IMR-90 (cell line): ENCODE data around the gene TSPAN17. TPM values are rescaled to one million over a fixed set of nuclear protein-coding genes. Genes with fewer than 3 reads are reported as not detected.

ENCODE experiments used
- ATAC-seq: fragments of 200-7000 bp; cut with Tn5 transposase; 2 replicates; pipeline ENCODE4 v1.9.1; 2020; ENCODE audit warnings: low read depth, mild to moderate bottlenecking, moderate library complexity
- BruUV-seq: library from RNA; stranded (reverse); fragments of 400-500 nt; replicated peaks from 2 replicates; lab custom pipeline; 2021; lab: Mats Ljungman, UMichigan
- CTCF ChIA-PET: fragments of 300-600 bp; formaldehyde crosslinking; extraction: SDS; loops from one replicate; lab custom pipeline; 2021; ENCODE audit warnings: antibody characterized with exemption; lab: Yijun Ruan, JAX
- POLR2A ChIA-PET: fragments of 300-600 bp; sonication (Branson Sonifier 250); formaldehyde crosslinking; loops from one replicate; lab custom pipeline; 2022; ENCODE audit warnings: antibody characterized with exemption; ENCODE audit not compliant: unreplicated experiment; lab: Charles Lee
- DNase-seq: peaks from one replicate; pipeline ENCODE4 v3.0.0; 2013
- H2AFZ ChIP-seq: replicated peaks from 2 replicates; pipeline ENCODE3; 2013; ENCODE audit warnings: low read length, mild to moderate bottlenecking; ENCODE audit not compliant: poor library complexity
- H2AK5ac ChIP-seq: 2 replicates; pipeline ENCODE4 v1.6.1; 2013; ENCODE audit warnings: low read depth, low read length, inconsistent platforms
- H2AK9ac ChIP-seq: replicated peaks from 2 replicates; pipeline ENCODE3; 2013; ENCODE audit warnings: mild to moderate bottlenecking, low read depth, low read length, moderate library complexity; ENCODE audit not compliant: poor library complexity
- H2BK120ac ChIP-seq: 2 replicates; pipeline ENCODE4 v1.6.1; 2013; ENCODE audit warnings: low read depth, low read length, inconsistent platforms
- H2BK15ac ChIP-seq: 3 replicates; pipeline ENCODE4 v1.6.1; 2013; ENCODE audit warnings: low read depth, low read length, inconsistent platforms
- H2BK20ac ChIP-seq: 2 replicates; pipeline ENCODE4 v1.6.1; 2013; ENCODE audit warnings: low read depth, mild to moderate bottlenecking, inconsistent platforms, low read length, moderate library complexity
- H2BK5ac ChIP-seq: 2 replicates; pipeline ENCODE4 v1.6.1; 2013; ENCODE audit warnings: mild to moderate bottlenecking, low read depth, low read length, inconsistent platforms; ENCODE audit not compliant: poor library complexity, severe bottlenecking
- H3K14ac ChIP-seq: replicated peaks from 2 replicates; pipeline ENCODE4 v1.6.1; 2013; ENCODE audit warnings: low read depth, low read length, inconsistent platforms
- H3K18ac ChIP-seq: 2 replicates; pipeline ENCODE4 v1.6.1; 2013; ENCODE audit warnings: low read depth, low read length, control low read depth
- H3K23ac ChIP-seq: 2 replicates; pipeline ENCODE4 v1.6.1; 2013; ENCODE audit warnings: low read depth, low read length, inconsistent platforms
- H3K27ac ChIP-seq: 2 replicates; pipeline ENCODE4 v1.5.1; 2013; ENCODE audit warnings: mild to moderate bottlenecking, control low read depth, low read length; ENCODE audit not compliant: insufficient read depth
- H3K27me3 ChIP-seq: 2 replicates; pipeline ENCODE4 v1.6.1; 2013; ENCODE audit warnings: low read length; ENCODE audit not compliant: control insufficient read depth, insufficient read depth
- H3K36me3 ChIP-seq: 2 replicates; pipeline ENCODE4 v1.6.1; 2013; ENCODE audit warnings: low read length, mixed read lengths; ENCODE audit not compliant: control insufficient read depth, insufficient read depth
- H3K4ac ChIP-seq: 2 replicates; pipeline ENCODE4 v1.6.1; 2013; ENCODE audit warnings: low read depth, low read length, inconsistent platforms
- H3K4me1 ChIP-seq: 2 replicates; pipeline ENCODE4 v1.6.1; 2013; ENCODE audit warnings: low read length, mixed read lengths; ENCODE audit not compliant: control insufficient read depth, insufficient read depth
- H3K4me2 ChIP-seq: 2 replicates; pipeline ENCODE4 v1.6.1; 2013; ENCODE audit warnings: low read depth, mild to moderate bottlenecking, control low read depth, low read length, moderate library complexity
- H3K4me3 ChIP-seq: 2 replicates; pipeline ENCODE4 v1.5.1; 2013; ENCODE audit warnings: low read depth, mild to moderate bottlenecking, control low read depth, low read length, moderate library complexity; ENCODE audit not compliant: insufficient read depth
- H3K56ac ChIP-seq: 2 replicates; pipeline ENCODE4 v1.6.1; 2013; ENCODE audit warnings: low read length, inconsistent platforms; ENCODE audit not compliant: insufficient read depth; ENCODE audit errors: extremely low read depth
- H3K79me1 ChIP-seq, 2 experiments: 2 replicates each; pipeline ENCODE4 v1.6.1; 2013; ENCODE audit warnings: low read length in 2 of 2, inconsistent platforms in 1 of 2, low read depth in 1 of 2
- H3K9ac ChIP-seq: 2 replicates; pipeline ENCODE4 v1.6.1; 2013; ENCODE audit warnings: low read depth, low read length, control low read depth
- H3K9me1 ChIP-seq: 2 replicates; pipeline ENCODE4 v1.6.1; 2013; ENCODE audit warnings: low read length, inconsistent platforms; ENCODE audit not compliant: insufficient read depth
- H3K9me3 ChIP-seq: 2 replicates; pipeline ENCODE4 v1.6.1; 2013; ENCODE audit warnings: low read length; ENCODE audit not compliant: control insufficient read depth, insufficient read depth
- H4K20me1 ChIP-seq: 2 replicates; pipeline ENCODE4 v1.6.1; 2013; ENCODE audit warnings: low read length, inconsistent platforms; ENCODE audit not compliant: insufficient read depth
- H4K5ac ChIP-seq: 2 replicates; pipeline ENCODE4 v1.6.1; 2013; ENCODE audit warnings: mild to moderate bottlenecking, low read depth, low read length, control low read depth
- H4K8ac ChIP-seq, 2 experiments: 2 replicates each; pipeline ENCODE4 v1.6.1; 2013; ENCODE audit warnings: low read depth in 2 of 2, low read length in 2 of 2, control low read depth in 1 of 2, inconsistent platforms in 1 of 2
- H4K91ac ChIP-seq: 2 replicates; pipeline ENCODE4 v1.6.1; 2013; ENCODE audit warnings: low read depth, low read length, inconsistent platforms; ENCODE audit not compliant: insufficient read depth
- BHLHE40 ChIP-seq: fragments of 150-350 bp; IDR thresholded peaks from 2 replicates; pipeline ENCODE4 v1.6.1; 2016; ENCODE audit warnings: mild to moderate bottlenecking, low read depth, low read length
- CEBPB ChIP-seq: IDR thresholded peaks from 2 replicates; pipeline ENCODE4 v1.6.1; 2012; ENCODE audit warnings: low read depth, low read length, improper control_type of control experiment
- CHD1 ChIP-seq: IDR thresholded peaks from 2 replicates; pipeline ENCODE4 v1.6.1; 2012; ENCODE audit warnings: low read depth, low read length, improper control_type of control experiment
- CTCF ChIP-seq: conservative IDR thresholded peaks from 2 replicates; pipeline ENCODE4 v1.5.1; 2012; ENCODE audit warnings: mild to moderate bottlenecking, low read depth, low read length, improper control_type of control experiment
- ELK1 ChIP-seq: fragments of 150-350 bp; IDR thresholded peaks from 2 replicates; pipeline ENCODE4 v1.6.1; 2016; ENCODE audit warnings: low read depth, mild to moderate bottlenecking, low read length, moderate library complexity, borderline replicate concordance
- FOS ChIP-seq: fragments of 150-350 bp; IDR thresholded peaks from 2 replicates; pipeline ENCODE4 v1.6.1; 2016; ENCODE audit warnings: low read depth, low read length
- MAFK ChIP-seq: IDR thresholded peaks from 2 replicates; pipeline ENCODE4 v1.6.1; 2012; ENCODE audit warnings: low read depth, low read length, improper control_type of control experiment
- MAZ ChIP-seq: IDR thresholded peaks from 2 replicates; pipeline ENCODE4 v1.6.1; 2012; ENCODE audit warnings: low read depth, mild to moderate bottlenecking, low read length, improper control_type of control experiment, moderate library complexity, borderline replicate concordance
- MXI1 ChIP-seq: IDR thresholded peaks from 2 replicates; pipeline ENCODE4 v1.6.1; 2012; ENCODE audit warnings: low read depth, mild to moderate bottlenecking, low read length, moderate library complexity, borderline replicate concordance
- NFE2L2 ChIP-seq: fragments of 150-350 bp; IDR thresholded peaks from 2 replicates; pipeline ENCODE4 v1.6.1; 2016; ENCODE audit warnings: low read depth, mild to moderate bottlenecking, low read length
- POLR2A ChIP-seq: IDR thresholded peaks from 2 replicates; pipeline ENCODE4 v1.6.1; 2012; ENCODE audit warnings: mild to moderate bottlenecking, low read depth, low read length
- RAD21 ChIP-seq: IDR thresholded peaks from 2 replicates; pipeline ENCODE4 v1.6.1; 2012; ENCODE audit warnings: low read length, improper control_type of control experiment
- RCOR1 ChIP-seq: IDR thresholded peaks from 2 replicates; pipeline ENCODE4 v1.6.1; 2012; ENCODE audit warnings: mild to moderate bottlenecking, low read length, improper control_type of control experiment; ENCODE audit not compliant: insufficient replicate concordance
- RFX5 ChIP-seq: IDR thresholded peaks from 2 replicates; pipeline ENCODE4 v1.8.0; 2012; ENCODE audit warnings: low read depth, mild to moderate bottlenecking, low read length, moderate library complexity
- SMC3 ChIP-seq: fragments of 150-350 bp; IDR thresholded peaks from 2 replicates; pipeline ENCODE4 v1.6.1; 2016; ENCODE audit warnings: low read depth, mild to moderate bottlenecking, antibody characterized with exemption, low read length, moderate library complexity
- USF2 ChIP-seq: fragments of 150-350 bp; IDR thresholded peaks from 2 replicates; pipeline ENCODE4 v1.6.1; 2017; ENCODE audit warnings: mild to moderate bottlenecking, antibody characterized with exemption, low read length, low read depth
- WGBS, 2 experiments: methylation state at CpG; one replicate each; pipeline versions ENCODE4 v1.1.5 to v1.1.7; 2013; ENCODE audit warnings: missing lambda C conversion rate in 2 of 2; ENCODE audit not compliant: insufficient read length in 1 of 2; ENCODE audit errors: extremely low coverage in 2 of 2; 5-methylcytosine and 5-hydroxymethylcytosine counted together
- dilution Hi-C: fragments of 300-500 bp; cut with HindIII; formaldehyde crosslinking; loops from one replicate; pipeline ENCODE4 v1.14.3; 2018; ENCODE audit warnings: low sequenced_read_pairs; ENCODE audit not compliant: unreplicated experiment
- in situ Hi-C: fragments of 300-500 bp; cut with MboI; formaldehyde crosslinking; loops from 3 replicates; pipeline ENCODE4 v1.14.3; 2019; ENCODE audit warnings: low sequenced_read_pairs, inconsistent platforms, mixed read lengths
- intact Hi-C: fragments of 100-400 bp; cut with micrococcal nuclease; formaldehyde crosslinking; loops from 2 replicates; pipeline ENCODE4 v1.10.0; 2022
- polyA plus RNA-seq, 3 experiments: library from polyadenylated mRNA; depleted of rRNA; stranded (reverse); fragments of >200 nt; gene quantifications; 2 replicates each; pipeline ENCODE4 v1.2.3, GENCODE V29; 2012; ENCODE audit warnings: low replicate concordance in 1 of 3
- total RNA-seq: library from RNA; depleted of rRNA; stranded (reverse); fragments of >200 nt; gene quantifications from 2 replicates; pipeline ENCODE4 v1.2.3, GENCODE V29; 2012

The TSPAN17 gene
- total and polyA plus RNA-seq, 2 of the 4 experiments (the other 2 are of a cell fraction): 34.2 to 41.6 TPM

DNA sequence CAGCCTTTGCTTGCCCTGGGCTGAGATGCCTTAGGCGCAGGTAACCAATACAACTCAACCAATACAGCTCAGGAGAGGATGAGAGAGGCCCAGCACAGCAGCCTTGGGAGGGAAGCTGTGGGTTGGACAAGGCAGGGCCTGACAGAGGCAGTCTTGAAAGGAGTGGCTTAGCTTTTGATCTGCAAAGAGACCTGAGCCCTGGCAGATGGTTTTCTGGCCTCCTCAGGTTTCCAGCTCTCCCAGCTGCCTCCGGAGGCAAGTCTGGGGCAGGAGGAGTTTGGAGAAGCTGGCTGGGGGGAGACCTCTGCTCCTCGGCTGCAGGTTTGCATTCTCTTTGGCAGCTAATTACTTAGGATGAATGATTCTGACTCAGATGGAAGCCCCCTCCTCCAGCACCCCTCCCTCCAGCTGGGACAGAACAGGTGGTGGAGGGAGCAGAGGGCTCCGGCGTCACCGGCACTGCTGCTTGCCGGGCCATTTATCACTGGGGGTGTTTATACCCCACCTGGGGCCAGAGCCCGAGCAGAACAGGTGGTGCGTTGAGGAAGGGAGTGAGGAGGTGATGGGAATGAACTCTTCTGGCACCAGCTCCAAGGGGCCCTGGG lies 50.8 kb downstream of the TSPAN17 start:
- Histone ChIP-seq H4K20me1 (no peaks in the 10 kb centered on the region), H2BK20ac (no peak overlapping the region), H3K56ac (no peak overlapping the region), H3K9me3 (no peaks in the 10 kb centered on the region), H3K23ac (no peak overlapping the region), H3K79me1 (no peaks in the 10 kb centered on the region), H2AK5ac (no peak overlapping the region), H3K4me3 (no peak overlapping the region), H3K9me1 (no peaks in the 10 kb centered on the region), H3K27me3 (peaks cover 83% of the 10 kb centered on the region), H4K5ac (no peak overlapping the region), H3K18ac (no peak overlapping the region), H3K4me2 (no peak overlapping the region), H4K8ac (no peak overlapping the region), H3K14ac (no peak overlapping the region), H2BK5ac (no peak overlapping the region), H2BK15ac (no peak overlapping the region), H3K27ac (no peak overlapping the region), H3K4me1 (no peaks in the 10 kb centered on the region), H3K36me3 (no peaks in the 10 kb centered on the region), H2AFZ (no peak overlapping the region), H4K91ac (no peak overlapping the region), H3K9ac (no peak overlapping the region), H2BK120ac (no peak overlapping the region), H3K4ac (no peak overlapping the region), H2AK9ac (no peak overlapping the region)
- in situ Hi-C loops (no loop called here), intact Hi-C loops (no loop called here), dilution Hi-C loops (no loop called here)
- TF ChIP-seq CEBPB (no peak), RFX5 (no peak), POLR2A (no peak), MAFK (no peak), CHD1 (no peak), ELK1 (no peak), RCOR1 (no peak), CTCF (no peak), MAZ (no peak), USF2 (no peak), FOS (no peak), BHLHE40 (no peak), MXI1 (no peak), RAD21 (no peak), SMC3 (no peak), NFE2L2 (no peak)
- no CpG with 5 or more reads among the region's 9 CpGs for WGBS, 2 experiments
- ChIA-PET POLR2A (no interaction called here), CTCF (interaction anchor here (0.6 kb wide), 1 partner anchor 339 kb away, joined by 3 read pairs; no protein-coding TSS in a partner anchor)
- DNase-seq (no peak), ATAC-seq (no peak)
- no TSS peak for BruUV-seq
